Measurements from ENCODE around the gene IFNL3. TPM values are rescaled to one million over a fixed set of nuclear protein-coding genes. Genes with fewer than 3 reads are reported as not detected.

Gene IFNL3
- total and polyA plus RNA-seq, 2 of the 13 experiments (the other 11 are each of a cell fraction or from before 2014, with no cell fraction given) = not detected

GRCh38 chr19:39252458-39252857, 7.7 kb upstream of the IFNL3 start:
- in situ Hi-C loops (cut with HindIII; ENCODE audit: extremely low pct_ligation_motif_present, low pct_unique_long_range_greater_than_20kb) = no loop called here
- Histone ChIP-seq H3K27me3 (ENCODE audit: control insufficient read depth in 1 of 2, insufficient read depth in 2 of 2, low read length in 2 of 2) (peaks cover 0 to 6% of the 10 kb centered on the region in 2 experiments; a peak in 1 of 5 replicates), H3K4me1 (ENCODE audit: insufficient read depth, low read length) (peaks cover 10% of the 10 kb centered on the region), H3K9me3 (ENCODE audit: low read length) (no peaks in the 10 kb centered on the region), H3K27ac (ENCODE audit: extremely low read length, insufficient read depth, low read length) (no peak overlapping the region), H4K20me1 (ENCODE audit: insufficient read depth, low read length) (no peaks in the 10 kb centered on the region), H3K4me2 (ENCODE audit: low read depth, low read length) (no peak overlapping the region), H2AFZ (ENCODE audit: low read length) (no peak overlapping the region), H3K79me2 (ENCODE audit: insufficient read depth, low read length) (no peaks in the 10 kb centered on the region), H3K9ac (ENCODE audit: insufficient read depth, low read depth, low read length) (no peak overlapping the region), H3K36me3 (replicated peaks in 1 of 2; ENCODE audit: control insufficient read depth in 1 of 2, insufficient read depth in 2 of 2, low read length in 2 of 2) (no peaks in the 10 kb centered on the region), H3K4me3 (replicated peaks in 1 of 3; ENCODE audit: insufficient read depth in 1 of 3, low read depth in 2 of 3, low read length in 3 of 3) (no peak overlapping the region)
- ATAC-seq = no peak
- FAIRE-seq = no peak
- no peak for DNase-seq (ENCODE audit: low spot score)
- BruUV-seq (replicated peaks) = no TSS peak
- ChIA-PET POLR2A (no interaction called here), CTCF (ENCODE audit: low intra/inter-chr PET ratio, low total read pairs) (no interaction called here)
- no peak for TF ChIP-seq SSRP1 (CRISPR knock-in tag; IDR thresholded peaks at IDR 0.05)
- no peak for TF ChIP-seq ZSCAN31 (CRISPR knock-in tag; IDR thresholded peaks at IDR 0.05; ENCODE audit: low read depth)
- no peak for TF ChIP-seq CSRNP1 (CRISPR knock-in tag; IDR thresholded peaks at IDR 0.05)
- no peak for TF ChIP-seq MBNL3 (CRISPR knock-in tag; conservative IDR thresholded peaks at IDR 0.05)
- intact Hi-C loops (cut with micrococcal nuclease; ENCODE audit: unreplicated experiment) = no loop called here
- WGBS (ENCODE audit: low lambda C conversion rate) = 34% methylated on average over 3 of the region's 3 CpGs

GRCh38 chr19:39251846-39252245, 7.0 kb upstream of the IFNL3 start:
- Histone ChIP-seq H3K4me1 (ENCODE audit: insufficient read depth, low read length) (peaks cover 10% of the 10 kb centered on the region), H3K4me3 (replicated peaks in 1 of 3; ENCODE audit: insufficient read depth in 1 of 3, low read depth in 2 of 3, low read length in 3 of 3) (no peak overlapping the region), H3K79me2 (ENCODE audit: insufficient read depth, low read length) (no peaks in the 10 kb centered on the region), H4K20me1 (ENCODE audit: insufficient read depth, low read length) (no peaks in the 10 kb centered on the region), H2AFZ (ENCODE audit: low read length) (no peak overlapping the region), H3K9ac (ENCODE audit: insufficient read depth, low read depth, low read length) (no peak overlapping the region), H3K36me3 (replicated peaks in 1 of 2; ENCODE audit: control insufficient read depth in 1 of 2, insufficient read depth in 2 of 2, low read length in 2 of 2) (no peaks in the 10 kb centered on the region), H3K27ac (ENCODE audit: extremely low read length, insufficient read depth, low read length) (no peak overlapping the region), H3K4me2 (ENCODE audit: low read depth, low read length) (no peak overlapping the region), H3K9me3 (ENCODE audit: low read length) (no peaks in the 10 kb centered on the region), H3K27me3 (ENCODE audit: control insufficient read depth in 1 of 2, insufficient read depth in 2 of 2, low read length in 2 of 2) (peaks cover 0 to 6% of the 10 kb centered on the region in 2 experiments; a peak in 1 of 5 replicates)
- FAIRE-seq (no peak), DNase-seq (ENCODE audit: low spot score) (no peak), ATAC-seq (no peak)
- BruUV-seq (replicated peaks) = no TSS peak
- in situ Hi-C loops (cut with HindIII; ENCODE audit: extremely low pct_ligation_motif_present, low pct_unique_long_range_greater_than_20kb) = no loop called here
- POLR2A ChIA-PET = no interaction called here
- WGBS (ENCODE audit: low lambda C conversion rate) = 13% methylated on average over 3 of the region's 3 CpGs
- intact Hi-C loops (cut with micrococcal nuclease; ENCODE audit: unreplicated experiment) = no loop called here
- CTCF ChIA-PET (ENCODE audit: low intra/inter-chr PET ratio, low total read pairs) = no interaction called here
- TF ChIP-seq MED13 (CRISPR knock-in tag; IDR thresholded peaks at IDR 0.05) = no peak
- TF ChIP-seq DMTF1 (CRISPR knock-in tag; IDR thresholded peaks at IDR 0.05) = no peak
- TF ChIP-seq MAF1 (CRISPR knock-in tag; IDR thresholded peaks at IDR 0.05; ENCODE audit: borderline replicate concordance) = no peak
- no peak for TF ChIP-seq ZNF768 (CRISPR knock-in tag; IDR thresholded peaks at IDR 0.05)
- no peak for TF ChIP-seq ZNF260 (CRISPR knock-in tag; IDR thresholded peaks at IDR 0.05; ENCODE audit: borderline replicate concordance, low read depth)
- TF ChIP-seq SMAD1 (CRISPR knock-in tag; IDR thresholded peaks at IDR 0.05; ENCODE audit: borderline replicate concordance, low read depth) = no peak
- TF ChIP-seq SKI (IDR thresholded peaks at IDR 0.05; ENCODE audit: partially characterized antibody) = no peak
- no peak for TF ChIP-seq RAD51 (IDR thresholded peaks at IDR 0.05; ENCODE audit: borderline replicate concordance)
- no peak for TF ChIP-seq ZNF263 (CRISPR knock-in tag; IDR thresholded peaks at IDR 0.05)
- TF ChIP-seq ZNF644 (CRISPR knock-in tag; IDR thresholded peaks at IDR 0.05; ENCODE audit: low read depth) = no peak
- TF ChIP-seq CHD4 (IDR thresholded peaks at IDR 0.05; ENCODE audit: borderline replicate concordance, low read length) = no peak
- no peak for TF ChIP-seq JUN (CRISPR knock-in tag; IDR thresholded peaks at IDR 0.05)
- TF ChIP-seq ZNF841 (CRISPR knock-in tag; IDR thresholded peaks at IDR 0.05; ENCODE audit: borderline replicate concordance) = no peak
